DMS53 treated with DMSO at 0.1 percent for 48 hours (cell line): ENCODE data around the gene SRCIN1.

Experiments
- DNase-seq: peaks from one replicate; lab custom pipeline; 2025; ENCODE audit not compliant: unreplicated experiment; lab: John Stamatoyannopoulos, UW

SRCIN1 gene

DNA sequence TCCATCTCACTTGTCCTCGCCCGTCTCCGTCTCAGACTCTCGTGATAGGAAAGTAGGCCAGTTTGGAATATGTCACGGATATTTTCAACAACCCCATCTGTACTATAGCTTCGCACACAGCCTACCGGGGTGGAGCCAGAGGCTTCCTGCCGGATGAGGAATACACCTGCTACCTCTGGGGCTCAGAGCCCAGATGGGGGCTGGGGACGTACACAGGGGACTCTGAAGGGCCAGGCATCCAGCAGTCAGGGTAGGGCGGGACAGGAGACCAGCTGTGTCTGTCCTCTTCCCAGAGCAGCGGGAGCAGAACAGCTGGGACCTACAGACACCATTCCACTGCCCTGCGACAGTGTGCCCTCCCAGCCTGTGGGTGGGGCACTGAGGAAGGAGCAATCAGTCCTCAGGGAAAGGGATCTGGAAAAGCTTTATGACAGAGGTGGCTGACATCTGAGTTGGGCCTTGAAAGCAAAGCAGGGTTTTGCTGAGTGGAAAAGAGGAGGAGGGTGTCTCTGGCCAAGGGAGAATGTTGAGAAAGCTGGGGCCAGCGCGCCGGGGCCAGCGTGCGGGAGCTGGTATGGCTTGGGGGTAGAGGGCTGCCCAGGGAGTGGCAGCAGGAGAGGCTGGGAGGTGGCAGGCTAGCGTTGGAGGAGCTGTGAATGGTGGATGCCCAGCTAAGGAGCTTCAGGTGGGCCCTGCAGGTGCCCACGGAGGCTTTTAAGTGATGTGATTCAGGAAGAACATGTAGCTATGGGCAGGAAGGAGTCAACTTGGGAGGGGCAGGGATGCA lies 11.5 kb upstream of the SRCIN1 start:
- DNase-seq: peak; percentile 63

DNA sequence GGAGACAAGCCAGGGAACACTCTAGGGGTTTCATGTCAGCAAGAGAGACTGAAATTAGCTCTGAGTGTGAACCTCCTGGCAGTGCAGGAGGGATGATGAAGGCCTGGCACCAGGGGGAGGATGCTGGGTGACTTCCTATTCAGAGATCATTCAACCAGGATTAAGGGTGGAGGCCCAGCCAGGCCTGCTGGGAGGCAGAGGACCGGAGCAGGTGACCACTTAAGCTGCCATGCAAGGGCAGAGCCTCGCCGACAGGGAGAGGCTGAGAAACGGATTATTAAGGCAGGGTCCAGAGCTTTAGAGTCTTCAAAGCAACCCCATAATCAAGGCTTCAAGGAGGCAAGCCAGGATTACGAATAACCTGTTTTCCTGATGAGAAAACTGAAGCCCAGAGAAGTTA lies 10.6 kb upstream of the SRCIN1 start:
- peak; percentile 49 for DNase-seq

DNA sequence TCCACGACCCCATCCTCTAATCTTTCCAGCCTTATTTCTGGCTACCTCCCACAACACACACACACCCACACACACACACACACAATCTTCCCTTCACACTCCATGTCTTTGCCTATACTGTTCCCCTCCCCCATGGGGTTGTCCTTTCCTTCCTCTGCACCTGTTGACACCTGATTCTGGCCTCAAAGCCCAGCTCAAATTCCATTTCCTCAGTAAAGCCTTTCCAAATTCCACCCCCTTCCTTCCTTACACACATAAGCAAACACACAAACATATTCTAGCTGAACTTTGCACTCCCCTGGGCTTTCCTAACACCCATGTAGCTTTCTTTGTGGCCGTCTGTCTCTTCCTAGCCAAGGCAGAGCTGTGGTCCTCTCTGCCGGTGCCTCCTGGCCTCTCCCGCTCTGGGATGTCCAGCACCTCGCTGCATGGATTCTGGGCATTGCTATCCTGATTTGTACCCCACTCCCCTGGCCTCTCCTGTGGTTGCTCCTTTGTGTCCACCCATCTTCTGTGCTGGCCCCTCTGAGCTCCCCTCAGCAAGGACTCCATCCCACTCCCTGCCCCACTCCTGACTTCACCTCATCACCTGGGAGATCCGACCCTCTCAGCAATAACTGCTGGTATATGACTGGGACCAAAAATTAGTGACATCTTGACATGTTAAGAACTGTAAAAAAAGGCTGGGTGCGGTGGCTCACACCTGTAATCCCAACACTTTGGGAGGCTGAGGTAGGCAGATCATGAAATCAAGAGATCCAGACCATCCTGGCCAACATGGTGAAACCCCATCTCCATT lies 8.4 kb upstream of the SRCIN1 start:
- peak; percentile 49 for DNase-seq

DNA sequence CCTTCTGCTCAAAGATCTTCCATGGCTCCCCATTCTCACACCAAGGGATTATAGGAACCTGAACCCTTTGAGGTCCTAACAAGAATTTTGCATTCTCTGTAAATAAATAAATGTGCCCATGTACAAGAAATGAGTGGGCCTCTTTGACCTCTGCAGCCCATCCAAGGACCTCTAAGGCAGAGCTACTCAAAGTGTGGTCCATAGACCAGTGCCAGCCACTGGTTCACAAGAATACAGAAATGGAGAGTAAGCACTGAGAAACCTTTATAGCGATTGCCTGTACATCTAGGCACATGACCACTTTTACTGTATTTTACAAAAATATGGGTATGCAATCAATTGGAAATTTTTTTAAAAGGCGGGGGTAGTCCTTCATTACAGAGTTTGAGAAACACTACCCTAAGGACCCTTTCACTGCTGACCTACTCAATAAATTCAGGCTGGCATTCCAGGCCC lies 7.8 kb upstream of the SRCIN1 start:
- no peak for DNase-seq

DNA sequence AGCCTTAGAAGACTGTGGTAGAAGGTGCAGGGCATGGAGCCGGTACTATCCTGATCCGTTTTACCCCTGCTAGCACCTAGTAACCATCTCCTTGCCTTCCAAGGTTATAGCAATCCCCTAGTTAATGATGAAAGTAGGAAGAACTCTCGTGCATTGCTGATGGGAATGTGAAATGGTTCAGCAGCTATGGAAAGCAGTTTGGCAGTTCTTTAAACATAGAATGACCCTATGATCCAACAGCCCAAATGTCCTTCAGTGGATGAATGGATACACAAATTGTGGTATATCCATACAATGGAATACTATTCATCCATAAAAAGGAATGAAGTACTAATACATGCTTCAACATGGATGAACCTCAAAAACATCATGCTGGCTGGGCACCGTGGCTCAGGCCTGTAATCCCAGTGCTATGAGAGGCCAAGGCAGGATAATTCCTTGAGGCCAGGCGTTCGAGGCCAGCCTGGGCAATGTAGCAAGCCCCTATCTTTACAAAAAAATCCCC lies 6.2 kb upstream of the SRCIN1 start:
- no peak for DNase-seq

DNA sequence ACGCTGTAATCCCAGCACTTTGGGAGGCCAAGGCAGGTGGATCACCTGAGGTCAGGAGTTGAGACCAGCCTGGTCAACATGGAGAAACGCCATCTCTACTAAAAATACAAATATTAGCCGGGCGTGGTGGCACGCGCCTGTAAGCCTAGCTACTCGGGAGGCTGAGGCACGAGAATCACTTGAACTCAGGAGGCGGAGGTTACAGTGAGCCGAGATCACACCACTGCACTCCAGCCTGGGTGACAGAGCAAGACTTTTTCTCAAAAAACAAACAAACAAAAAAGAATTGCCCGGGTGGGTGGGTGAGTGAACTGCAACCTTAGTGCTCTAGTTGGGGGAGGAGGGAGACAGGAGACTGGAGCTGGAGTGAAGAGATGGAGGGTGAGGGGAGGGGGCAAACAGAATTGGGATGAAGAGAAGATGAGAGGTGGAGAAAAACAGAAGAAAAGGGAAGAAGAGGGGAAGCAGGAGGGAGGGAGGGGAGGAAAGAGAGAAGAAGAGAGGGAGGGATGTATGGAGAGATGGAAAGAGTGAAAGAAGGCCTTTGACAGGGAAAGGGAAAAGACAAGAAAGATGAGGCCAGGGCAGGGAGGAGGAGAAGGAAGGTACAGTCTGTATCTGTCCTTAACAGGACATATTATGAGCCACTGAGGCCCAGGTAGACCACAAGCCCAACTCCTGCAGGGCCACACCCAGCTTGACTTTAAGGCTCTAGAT lies 5.5 kb upstream of the SRCIN1 start:
- no peak for DNase-seq

DNA sequence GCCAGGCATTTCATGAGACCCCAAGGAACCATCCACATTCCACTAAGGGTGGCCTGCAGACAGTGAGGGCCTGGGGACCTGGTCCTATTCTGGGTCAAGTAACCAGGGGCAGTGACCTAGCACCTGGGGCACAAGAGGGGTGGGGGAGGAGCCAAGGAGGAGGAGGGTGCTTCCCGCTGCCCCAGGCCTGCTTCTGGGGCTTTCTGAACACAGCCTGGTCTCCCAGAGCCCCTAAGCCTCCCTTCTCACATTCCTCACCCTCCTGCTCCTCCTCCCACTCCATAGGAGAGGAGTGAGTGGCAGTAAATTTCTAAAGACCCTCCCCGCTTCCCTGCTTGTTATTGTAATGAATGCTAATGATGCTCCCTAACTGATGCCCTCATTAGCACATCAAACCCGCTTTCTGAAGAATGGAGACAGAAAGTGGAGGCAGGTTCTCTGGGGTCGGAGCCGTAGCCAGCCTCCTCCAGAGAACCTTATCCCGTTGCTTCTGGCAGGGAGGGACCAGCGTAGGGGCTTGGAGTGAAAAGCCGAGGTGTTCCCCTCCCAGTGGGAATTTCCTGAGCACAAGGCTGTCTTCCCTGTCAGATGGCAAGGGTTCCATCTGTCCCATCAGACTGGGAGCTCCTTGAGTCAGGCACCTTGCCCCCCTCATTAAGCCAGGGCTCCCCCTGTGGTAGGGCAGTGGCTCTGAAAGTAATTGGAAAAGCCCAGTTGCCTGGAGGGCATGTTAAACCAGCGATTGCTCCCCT lies 3.7 kb upstream of the SRCIN1 start:
- DNase-seq: no peak

DNA sequence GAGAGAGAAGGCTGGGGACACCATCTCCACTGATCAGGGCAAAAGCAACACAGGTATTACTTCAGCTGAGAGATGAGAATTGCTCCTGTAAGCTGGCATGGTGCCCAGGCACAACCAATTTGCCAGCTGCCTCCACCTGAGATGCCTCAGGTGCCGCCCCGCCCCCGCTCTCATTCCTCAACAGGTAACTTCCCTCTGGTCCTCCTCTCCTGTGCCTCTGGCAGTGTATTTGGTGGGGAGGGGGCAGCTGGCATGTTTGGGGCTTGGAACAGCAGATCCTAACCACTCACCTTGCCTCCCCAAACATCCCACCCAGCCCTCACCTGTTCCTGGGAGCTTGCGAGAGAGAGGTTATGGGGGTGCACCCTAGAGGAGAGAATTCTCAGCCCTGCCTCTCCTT lies 2.9 kb upstream of the SRCIN1 start:
- peak; percentile 40 for DNase-seq

DNA sequence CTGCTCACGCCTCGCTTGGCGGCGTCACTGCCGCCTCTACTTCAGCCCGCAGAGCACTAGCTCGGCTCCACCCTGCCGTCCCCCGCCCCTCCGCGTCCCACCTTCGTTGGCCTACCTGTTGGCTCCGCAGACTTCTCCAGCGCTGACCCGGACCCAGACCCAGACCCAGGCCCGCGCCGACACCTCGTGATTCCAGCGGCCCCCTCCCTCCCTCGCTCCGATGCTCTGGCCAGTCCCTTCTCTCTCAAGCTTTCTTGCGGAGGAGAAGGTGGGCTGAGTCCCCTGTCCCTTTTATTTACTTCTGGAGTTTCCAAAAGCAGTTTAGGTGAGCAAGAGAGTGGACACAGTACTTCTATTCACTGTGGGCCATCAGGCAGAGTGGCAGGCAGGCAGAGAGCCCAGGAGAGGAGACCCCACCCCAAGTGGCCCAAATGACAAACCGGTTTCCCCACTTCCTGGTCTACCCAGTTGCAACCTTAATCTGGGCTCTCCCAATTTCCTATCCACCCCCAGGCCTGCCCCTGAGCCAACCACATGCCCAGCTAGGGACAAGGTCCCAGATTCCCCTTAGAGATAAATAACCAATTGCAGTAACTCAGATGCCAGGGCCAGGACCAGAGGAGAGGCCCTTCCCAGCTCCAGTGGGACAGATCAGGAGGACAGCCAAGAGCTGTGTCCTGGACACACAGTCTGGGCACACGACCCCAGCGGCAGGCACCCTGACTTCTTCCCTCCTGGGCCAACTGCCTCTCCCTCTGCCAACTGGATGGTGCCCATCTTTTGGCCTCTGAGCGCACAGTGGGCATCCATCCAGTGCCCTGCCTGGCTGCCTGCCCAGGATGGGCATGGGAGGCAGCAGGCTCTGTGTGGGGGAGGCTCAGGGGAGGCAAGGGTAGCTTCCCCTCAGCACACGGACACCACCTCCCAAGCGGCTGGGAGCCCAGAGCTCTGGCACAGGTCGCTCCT lies 1.2 kb upstream of the SRCIN1 start:
- no peak for DNase-seq

DNA sequence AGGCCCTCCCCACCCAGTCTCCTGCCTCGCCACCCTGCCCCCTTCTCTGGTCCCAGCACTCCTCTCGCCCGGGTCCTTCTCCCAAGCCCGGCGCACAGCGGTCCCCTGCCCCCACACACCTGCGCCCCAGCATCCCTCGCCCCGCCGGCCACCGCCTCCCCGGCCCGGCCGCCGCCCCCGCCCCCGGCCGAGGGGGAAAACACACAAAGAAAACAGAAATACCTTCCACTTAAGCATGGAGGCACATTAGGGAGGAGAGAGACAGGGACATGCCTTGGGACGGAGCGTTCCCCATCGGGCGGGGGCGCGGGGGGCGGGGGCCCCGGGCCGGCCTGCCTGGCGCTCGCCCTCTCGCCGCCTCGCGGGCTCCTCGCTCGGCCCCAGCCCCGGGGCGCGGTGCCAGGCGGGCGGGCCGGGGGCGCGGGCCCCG lies 326 bp downstream of the SRCIN1 start:
- DNase-seq: no peak

DNA sequence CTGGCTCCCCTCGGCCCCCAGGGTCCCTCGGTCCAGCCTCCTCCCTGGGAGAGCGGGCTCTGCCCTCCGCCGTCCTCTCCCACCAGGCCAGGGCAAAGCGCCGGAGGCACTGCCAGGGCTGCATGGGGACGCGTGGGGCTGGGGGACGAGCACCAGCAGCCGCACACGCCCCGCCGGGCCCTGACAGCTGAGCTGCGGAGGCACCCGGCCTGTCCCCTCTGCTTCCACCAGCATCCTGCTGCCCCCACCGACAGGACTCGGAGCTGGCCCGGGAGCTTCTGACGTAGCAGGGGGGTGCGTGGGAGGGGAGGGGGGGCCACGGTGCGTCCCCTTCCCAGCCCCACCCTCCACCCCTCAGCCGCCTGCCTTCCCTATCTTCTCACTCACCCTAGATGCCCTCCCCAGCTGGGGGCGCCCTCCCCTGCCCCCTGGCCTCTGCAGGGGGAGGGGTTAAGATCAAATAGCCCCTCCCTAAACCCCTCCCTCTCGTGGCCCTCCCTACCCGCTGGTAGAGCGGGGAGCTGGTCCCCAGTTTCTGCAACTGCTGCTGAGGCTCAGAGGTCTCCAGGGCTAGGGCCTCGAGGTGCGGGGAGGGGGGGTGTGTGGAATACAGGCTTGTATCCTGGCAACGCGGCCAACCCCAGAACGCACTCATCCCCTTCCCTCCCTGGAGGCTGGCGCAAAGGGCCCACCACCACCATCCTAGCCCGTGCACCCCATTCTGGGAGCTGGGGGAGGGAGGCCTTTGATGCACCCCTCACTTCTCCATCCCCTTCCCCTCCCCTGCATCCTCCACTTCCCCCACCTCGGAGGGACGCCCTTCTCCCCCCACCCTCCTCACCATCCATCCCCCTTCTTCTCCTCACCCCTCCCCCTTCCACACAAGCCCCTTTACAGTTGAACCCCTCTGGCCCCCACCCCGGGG lies 1.0 kb downstream of the SRCIN1 start:
- no peak for DNase-seq

DNA sequence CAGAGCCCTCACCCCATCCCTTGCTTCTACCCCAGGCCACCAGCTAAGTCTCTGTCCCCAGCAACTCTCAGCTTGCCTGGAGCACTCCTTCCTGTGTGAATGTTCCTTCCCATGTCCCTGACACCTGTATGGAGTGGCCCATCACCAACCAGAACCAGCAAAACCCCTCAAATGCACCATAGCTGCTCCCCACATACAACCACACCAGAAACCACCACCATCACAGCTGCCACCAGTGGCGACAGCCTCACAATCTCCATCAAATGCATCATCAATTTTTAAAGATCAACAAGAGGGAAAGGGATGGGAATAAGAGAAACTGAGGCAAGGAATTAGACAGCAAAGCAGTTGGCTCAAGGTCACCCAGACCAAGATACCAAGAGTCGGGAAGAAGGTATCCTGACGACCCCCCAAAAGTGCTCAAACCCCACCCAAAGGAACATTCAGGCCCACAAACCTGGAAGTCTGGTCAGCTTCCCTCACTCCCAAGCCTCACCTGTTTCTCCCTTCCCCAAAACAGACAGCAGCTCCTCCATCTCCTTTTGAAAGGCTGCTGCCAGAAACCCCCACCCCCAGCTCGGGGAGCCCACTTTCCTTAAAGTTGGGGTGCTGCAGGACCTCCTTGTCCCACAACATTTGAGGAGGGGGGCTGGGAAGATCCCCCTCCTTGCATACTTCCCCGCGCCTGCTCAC lies 1.8 kb downstream of the SRCIN1 start:
- DNase-seq: no peak

DNA sequence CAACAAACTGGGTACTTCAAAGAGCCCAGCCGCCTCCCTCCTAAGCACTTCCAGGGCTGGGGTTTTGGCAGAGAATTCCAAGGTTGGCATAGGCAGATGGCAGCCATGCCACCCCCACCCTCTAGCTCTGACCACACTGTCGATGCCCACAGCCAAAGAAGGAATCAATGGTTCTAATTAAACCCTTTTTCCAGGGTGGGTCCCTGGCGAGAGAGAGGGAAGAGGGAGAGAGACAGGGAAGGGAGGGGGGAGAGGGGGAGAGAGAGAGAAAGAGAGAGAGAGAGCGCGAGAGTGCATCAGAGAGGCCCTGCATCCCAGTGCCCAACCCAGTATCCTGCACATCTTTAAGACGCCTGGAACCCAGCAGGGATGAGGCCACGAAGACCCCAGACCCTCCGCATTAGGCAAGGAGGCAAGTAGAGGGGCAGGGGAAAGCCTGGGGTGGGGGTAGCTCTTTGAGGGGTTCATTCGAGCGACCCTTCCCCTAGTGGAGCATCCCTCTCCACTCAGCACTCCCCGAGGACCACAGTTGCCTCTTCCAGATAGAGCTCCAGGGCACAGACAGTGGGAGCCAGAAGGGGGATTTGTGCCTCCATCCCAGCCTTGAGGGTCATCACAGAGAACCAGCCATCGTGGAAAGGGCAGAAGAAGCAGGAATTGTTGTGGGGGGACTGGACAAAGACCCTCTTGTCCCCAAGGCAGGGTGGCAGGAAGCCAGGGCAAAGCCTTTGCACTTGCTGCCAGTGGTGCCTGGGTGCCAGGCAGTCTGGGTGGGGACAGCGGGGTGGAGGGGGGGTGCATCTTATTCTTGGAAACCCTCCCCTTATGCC lies 2.6 kb downstream of the SRCIN1 start:
- no peak for DNase-seq

DNA sequence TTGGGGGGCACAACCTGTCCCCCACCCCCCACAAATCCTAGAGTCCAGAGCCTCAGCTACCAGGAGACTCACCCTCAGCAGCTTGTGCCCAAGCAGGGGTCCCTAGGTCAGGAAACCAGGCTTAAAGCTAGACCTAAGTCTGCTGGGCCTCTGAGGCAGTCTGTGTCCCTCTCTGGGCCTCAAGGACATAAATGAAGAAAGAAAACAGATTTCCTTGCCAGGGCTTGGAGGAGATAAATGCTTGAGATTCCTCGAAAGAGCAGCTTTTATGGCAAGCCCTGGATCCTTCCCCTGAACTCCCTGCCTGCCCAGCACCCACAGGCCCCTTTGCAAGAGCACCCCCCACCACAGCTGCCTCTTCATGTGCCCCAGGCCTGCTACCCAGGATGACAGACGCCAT lies 3.3 kb downstream of the SRCIN1 start:
- DNase-seq: no peak

DNA sequence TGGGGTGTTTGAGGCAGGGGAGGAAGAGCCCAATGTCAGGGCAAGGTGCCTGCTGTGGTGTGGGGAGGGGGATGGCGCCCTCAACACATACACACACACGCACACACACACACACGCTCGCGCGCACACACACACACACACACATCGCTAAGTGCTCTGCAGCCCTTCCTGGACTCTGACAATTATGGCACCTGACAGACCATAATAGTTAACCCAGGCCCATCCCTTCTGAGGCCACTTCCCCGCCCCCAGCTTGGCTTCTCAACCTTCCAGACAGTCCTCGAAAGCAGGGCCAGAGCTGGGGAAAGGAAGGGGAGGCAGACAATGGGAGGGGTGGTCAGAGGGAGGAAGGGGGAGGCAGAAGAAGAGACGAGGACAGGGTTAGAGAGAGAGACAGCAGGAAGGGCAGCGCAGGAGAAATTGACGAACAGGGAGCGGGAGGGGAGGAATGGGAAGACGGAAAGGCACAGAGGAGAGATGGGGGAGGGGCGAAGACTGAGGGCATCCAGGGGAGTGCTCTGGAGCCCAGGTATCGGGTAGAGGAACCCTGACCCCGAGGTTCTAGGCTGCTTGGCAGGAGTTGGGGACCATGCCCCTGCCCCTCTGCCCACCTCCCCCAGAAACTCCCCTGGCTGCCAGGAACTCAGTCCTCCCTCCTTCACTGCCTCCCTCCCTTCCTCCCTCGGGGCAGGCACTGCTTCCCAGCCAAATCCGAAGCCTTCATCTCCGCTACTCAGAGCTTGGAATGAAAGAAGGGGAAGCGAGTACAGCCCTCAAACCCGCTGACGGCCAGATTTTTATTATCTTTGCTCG lies 4.0 kb downstream of the SRCIN1 start:
- no peak for DNase-seq

DNA sequence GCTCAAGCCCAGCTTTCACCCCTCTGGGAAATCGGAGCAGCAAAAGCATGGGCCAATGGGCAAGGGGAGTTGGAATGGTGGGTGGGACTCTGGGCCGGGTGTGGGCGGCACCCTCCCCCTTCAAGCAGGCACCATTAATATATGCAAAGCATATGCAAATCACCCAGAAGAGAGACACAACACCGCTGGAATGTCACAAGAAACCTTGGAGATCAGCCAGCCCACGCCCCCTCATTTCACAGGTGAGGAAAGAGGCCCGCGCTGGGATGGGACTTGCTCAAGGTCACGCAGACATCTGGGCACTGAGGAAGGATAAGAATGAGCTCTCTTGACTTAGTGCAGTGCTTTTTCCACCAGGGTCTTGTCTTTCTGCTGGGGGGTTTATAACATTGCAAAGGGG lies 4.8 kb downstream of the SRCIN1 start:
- DNase-seq: no peak
